IPS DF 4.7 (cell line): ENCODE results near the gene HSPB9.
"Not testable (repeated sequence)": the region's sequence is repeated elsewhere in the genome, so short reads cannot be mapped to it uniquely, and the experiment has no call there.

ENCODE experiments used
- DNase-seq: peaks from one replicate; pipeline ENCODE4 v3.0.0-alpha.2; 2013; ENCODE audit warnings: low spot score; ENCODE audit errors: extremely low read depth

The HSPB9 gene

DNA sequence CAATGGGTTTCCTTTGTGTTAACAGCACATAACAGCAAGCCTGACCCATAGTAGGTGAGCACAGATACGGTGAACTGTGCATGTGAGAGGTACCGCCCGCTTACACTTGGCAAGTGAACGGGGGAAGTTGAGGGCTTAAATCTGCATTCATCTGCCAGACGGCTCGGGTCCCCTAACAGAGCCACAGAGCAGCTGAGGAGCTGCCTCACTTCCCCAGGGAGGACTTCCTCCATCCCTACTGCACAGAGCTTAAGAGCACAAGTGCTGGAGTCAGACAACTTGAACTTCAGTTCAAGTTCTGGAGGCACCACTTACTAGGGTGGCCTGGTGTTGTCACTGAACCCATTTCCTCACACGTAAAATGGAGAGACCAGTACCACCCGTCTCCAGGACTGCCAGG lies 18.8 kb downstream of the HSPB9 start:
- DNase-seq: no peak

DNA sequence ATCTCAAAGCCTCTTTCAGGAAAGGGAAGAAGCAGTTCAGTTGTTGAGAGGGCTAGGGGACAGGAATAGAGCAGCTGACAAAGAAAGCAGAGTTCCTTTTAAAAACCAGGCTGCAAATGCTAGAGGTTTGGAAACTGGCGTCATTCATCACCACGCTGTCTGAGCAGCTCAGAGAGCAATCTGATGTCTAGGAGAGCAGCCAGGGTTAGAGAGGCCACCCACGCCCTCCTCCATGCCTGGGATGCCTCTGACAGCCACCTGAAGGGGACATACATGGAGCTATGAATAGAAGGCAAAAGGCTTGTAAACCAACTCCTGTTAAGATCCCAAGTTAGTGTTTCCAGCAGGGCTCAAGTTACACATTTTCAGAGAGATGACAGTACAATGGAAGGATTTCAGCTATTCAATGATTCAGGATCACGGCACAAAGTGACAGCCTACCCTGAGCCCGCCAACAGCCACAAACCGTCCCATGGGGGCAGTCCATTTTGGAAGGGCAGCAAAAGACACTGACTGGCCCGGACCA lies 19.8 kb downstream of the HSPB9 start:
- no peak for DNase-seq

DNA sequence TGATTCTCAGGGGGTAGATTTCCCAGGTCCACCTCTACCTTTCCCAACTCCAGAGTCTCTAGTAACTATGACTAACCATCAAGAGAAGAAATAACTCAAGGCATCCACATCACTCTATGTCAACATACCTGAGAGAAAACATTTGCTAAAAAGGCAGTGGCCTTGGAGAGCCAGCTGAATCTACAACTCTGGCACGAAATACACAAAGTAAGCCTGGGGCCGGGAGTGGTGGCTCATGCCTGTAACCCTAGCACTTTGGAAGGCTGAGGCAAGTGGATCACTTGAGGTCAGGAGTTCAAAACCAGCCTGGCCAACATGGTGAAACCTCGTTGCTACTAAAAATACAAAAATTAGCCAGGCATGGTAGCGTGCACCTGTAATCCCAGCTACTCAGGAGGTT lies 20.5 kb downstream of the HSPB9 start:
- DNase-seq: not testable (repeated sequence)

DNA sequence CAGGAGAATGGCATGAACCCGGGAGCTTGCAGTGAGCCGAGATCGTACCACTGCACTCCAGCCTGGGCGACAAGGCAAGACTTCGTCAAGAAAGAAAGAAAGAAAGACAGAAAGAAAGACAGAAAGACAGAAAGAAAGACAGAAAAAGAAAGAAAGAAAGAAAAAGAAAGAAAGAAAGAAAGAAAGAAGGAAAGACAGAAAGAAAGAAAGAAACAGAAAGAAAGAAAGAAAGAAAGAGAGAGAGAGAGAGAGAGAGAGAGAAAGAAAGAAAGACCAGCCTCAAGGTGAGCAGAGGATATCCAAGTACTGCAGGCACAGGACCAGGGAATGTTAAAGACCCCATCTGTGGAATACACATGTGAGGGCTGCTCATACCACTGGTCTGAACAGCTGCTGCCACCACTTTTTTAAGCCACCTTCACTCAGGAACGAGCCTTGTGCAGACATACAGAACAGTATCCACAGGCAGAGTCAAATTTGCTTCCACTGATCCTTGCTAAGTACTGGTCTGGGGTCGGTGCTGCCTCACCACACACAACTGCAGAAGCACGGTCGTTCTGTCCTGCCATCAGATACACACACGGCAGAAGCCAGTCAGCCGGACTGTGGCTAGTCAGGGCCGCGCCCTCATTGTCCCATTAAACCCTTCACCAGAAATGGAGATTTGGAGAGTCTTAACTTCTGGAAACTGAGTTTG lies 24.5 kb downstream of the HSPB9 start:
- no peak for DNase-seq

DNA sequence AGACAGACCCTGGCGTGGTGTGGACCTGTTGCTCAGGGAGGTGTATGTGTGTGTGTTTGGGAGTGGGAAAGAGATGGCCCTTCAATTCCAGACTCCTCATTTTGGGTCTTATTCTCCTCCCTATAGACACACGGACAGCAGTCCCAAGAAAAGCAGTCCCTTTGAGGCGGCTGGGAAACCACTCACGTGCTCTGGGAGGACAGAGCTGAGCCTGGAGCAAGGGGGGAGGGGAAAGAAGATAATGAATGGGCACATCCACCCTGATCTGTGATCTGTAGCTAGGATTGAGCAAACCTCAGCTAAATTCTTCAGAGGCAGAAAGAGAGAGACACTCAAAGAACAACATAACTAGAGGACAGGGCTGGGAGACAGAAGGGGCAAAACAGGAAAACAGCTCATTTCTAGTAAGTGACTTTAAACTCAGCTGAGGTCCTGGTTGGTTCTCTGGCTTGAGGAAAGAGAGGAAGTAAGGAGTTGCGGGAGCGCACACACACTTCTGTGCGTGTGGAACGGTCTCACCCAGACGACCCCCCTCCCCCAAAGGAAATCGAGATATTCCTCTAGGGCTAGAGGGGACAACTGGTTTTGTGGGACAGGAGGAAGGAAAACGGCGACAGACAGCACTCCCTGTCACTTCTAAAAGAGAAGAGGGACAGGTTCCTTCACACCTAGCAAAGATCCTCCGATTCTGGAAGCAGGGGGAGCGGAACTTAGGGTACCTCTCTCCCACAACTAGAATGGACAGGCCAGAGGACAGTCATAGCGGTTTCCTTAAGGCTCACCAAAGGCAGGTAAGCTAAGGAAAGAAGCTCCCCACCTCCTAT lies 31.5 kb downstream of the HSPB9 start:
- DNase-seq: no peak

DNA sequence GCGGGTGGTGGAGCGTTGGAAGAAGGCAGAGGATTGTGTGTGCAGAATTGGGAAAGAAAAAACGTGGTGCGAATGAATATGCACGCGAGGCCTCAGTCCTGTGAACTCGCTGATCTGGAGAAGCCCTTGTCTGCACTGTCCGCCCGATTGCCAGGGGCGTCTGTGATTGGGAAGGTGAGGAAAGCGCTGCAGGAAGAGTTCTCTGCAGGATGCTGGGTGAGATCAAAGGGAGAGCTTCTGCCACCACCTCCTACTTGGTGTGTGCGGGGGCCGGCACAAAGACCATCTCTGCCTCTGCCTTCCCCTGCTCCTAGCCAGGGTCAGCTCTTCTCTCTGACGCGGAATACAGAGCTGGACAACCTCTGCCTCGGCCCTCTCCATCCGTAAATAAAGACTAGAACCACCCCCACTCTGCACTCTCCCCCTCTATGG lies 33.0 kb downstream of the HSPB9 start:
- no peak for DNase-seq

DNA sequence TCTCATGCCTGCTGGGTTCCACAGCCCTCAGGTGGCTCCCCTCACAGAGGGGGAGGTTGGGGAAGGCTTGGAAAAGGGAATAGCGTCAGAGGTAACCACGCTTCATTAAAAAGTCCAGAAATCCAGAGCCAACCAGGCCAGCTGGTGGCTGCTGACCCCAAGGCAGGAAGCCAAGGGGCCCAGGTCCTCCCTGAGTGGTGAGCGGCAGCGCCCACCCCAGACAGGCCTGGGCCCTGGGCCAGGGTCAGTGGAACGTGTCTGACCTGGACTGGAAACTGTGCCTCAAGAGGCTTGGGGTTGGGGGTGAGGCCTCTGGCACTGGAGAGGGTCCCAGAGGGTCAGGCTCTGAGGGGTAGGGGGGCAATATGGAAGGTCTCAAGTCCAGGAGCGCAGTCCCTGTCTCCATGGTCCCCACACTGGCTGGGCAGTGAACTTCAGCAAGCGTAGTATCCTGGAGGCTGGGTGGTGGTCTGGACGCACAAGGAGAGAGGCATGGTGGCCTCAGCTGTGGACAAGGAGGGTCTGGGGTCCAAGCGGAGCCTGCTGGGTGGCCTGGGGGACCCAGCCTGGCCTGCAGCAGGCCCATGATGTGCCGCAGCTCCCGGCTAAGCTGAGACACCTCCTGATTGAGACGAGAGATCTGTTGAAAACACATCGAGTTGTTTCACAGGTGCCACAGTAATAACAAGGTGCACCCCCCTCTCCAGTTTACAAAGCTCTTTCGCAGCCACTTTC lies 37.4 kb downstream of the HSPB9 start:
- no peak for DNase-seq

DNA sequence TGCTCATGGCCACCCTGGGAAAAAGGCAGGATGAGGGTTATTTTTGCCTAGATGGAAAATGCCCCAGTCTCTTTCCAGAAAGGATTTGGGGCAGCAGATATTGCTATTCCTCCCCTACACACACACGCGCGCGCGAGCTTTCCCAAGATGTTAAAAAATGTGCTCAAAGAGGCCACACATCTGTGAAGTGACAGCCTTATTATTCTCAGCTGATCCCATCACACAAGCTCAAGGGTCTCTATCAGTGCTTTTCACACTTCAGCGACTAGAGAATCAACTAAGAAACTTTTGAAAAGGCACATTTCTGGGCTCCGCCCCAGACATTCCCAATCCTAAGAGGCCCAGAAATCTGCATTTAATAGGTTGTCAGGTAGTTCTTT lies 37.9 kb downstream of the HSPB9 start:
- DNase-seq: no peak

DNA sequence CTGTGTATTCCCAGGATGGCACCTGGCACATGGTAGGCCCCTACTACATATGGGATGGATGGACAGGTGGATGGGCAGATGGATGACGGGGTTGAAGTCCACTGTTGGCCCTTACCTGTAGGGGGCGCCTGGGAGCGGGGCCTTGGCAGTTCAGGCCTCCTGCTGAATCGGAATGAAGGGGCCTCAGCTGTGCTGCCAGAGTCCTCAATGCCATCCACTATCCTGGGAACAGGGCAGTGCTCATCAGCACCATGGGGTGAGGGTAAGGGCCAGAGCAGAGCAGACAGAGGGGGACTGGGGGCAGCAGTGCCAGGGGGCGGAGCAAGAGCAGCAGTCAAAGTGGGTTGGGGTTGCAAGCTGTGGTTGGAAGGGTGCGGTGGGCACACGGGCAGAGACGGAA lies 40.5 kb downstream of the HSPB9 start:
- DNase-seq: no peak

DNA sequence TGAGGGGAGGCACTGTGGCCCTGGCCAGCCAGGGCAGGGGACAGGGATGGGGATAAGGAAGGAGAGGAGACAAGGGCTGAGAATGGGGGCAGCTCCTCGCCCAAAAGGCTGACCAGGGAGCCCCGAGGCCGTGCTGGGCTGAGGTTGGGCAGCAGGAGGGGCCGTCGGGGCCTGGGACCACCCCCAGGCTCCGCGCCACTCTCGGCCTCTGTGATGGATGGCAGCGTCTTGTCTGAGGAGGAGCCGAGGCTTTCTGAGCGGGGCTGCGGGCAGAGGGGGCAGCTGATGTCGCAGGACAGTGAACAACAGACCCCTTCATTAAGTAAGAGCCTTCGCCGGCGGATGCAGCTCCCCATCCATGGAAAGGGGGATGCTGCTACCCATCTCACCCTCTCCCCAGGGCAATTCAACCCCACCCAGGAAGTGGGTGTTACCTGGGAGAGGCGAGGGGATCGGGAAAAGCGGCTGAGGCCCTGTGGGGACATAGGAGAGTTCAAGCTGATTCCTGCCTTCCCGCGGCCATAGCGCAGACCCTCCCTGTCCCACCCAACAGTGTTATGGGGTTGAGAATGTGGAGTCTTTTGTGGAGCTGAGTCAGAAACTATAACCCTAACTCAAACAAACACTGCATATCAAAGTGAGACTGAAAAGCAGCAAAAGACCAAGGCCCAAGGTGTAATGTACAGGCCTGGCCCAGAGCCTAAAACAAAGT lies 41.2 kb downstream of the HSPB9 start:
- DNase-seq: no peak

DNA sequence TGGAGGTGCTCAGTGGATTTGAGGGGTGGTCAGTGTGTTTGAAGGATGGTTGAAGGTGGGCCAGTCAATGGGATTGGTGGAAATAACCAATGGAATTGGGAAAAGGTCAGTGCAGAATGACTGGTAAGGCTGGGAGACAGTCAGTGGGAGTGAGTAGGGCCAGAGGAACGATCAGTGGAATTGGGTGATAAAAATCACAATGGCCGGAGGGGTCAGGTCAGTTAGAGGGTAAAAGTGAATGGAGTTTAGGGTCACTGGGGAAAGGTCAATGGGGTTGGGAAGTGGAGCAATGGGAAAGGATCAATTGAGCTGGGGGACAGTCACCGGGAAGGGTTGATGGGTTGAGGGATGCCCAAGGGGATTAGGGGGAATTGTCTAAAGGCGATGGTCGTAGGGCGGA lies 43.1 kb downstream of the HSPB9 start:
- no peak for DNase-seq

DNA sequence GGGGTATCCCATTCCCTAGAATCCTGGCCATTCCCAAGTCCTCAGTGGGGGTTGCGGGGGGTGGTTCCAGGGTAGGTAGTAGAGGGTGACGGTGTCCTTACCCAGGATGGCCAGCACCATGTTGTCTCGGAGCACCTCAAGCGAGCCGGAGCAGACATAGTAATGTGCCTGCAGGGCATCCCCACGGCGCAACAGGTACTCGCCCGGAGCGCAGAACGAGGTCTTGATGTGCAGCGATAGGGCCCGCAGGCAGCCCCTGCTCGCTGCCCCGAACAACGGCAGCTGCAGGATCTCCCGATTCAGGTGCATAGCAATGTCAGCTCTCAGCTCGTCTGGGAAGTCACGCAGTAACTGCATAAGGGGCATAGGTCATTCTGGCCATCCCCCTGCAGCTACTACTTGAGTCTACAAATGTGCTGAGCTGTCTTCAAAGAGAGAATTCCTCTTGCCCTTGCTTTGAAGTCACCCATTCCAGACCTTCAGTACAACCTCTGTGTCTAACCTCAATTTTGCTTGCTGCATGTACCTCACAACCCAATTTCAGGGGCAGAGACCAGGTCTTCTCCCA lies 43.7 kb downstream of the HSPB9 start:
- DNase-seq: no peak

DNA sequence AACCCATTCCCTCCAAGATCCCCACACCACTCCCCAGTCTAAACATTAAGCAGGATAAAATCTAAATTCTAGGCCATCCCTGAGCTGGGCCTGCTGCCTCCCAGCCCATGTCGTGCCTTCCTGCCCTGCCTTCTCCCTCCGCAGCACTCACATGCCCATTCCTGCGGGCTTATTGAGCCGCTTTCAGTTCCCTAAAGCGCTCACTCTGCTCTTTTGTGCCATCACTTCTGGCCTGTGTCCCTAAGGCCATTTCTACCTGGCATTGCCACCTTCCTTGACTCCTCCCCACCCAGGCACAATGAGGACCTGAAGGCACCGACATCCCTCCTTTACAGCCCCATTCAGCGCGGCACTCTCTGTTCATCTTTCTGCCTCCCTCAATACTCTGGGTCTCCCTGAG lies 45.2 kb downstream of the HSPB9 start:
- no peak for DNase-seq

DNA sequence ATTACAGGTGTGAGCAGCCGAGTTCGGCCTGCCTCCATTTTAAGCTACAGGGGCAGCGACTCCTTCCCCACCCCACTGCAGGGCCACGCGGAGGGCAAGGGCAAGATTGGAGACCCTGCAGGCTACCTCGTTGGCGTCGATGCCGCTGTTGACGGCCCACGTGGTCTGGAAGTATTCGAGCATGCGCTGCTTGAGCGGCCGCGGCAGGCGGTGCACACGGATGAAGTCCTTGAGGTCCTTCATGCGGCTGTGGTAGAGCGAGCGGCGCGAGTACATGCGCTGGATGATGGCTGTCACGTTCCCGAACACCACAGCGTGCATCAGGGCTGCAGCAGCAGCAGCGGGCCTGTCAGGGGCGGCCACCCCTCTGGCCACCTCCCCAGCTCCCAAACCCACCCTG lies 46.7 kb downstream of the HSPB9 start:
- no peak for DNase-seq

DNA sequence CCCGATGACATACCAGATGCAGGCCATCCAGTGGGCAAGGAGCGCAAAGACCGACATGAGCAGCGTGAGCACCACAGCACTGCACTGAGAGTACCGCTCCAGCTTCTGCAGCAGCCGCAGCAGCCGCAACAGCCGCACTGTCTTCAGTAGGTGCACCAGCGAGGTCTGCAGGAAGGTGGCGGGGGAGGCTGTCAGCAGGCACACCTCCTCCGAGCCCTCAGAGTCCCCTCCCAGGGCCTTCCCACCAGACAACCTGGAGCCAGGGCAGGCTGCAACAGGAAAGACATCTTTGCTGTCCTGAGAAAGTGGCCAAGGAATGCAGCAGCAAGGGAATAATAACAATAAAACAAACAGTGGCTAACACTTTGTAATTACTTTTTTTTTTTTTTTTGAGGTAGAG lies 49.2 kb downstream of the HSPB9 start:
- no peak for DNase-seq
